GM23338 (cell line): ENCODE data around the gene ZFP69. TPM values are rescaled to one million over a fixed set of nuclear protein-coding genes. Genes with fewer than 3 reads are reported as not detected.

Source experiments
- ATAC-seq: fragments of 200-7000 bp; cut with Tn5 transposase; 3 replicates; pipeline ENCODE4 v1.9.1; 2020
- DNase-seq: peaks from one replicate; pipeline ENCODE4 v3.0.0-alpha.2; 2015; ENCODE audit warnings: low spot score
- H2AFZ ChIP-seq: fragments of 200-600 bp; sonication (generic); 2 replicates; pipeline ENCODE4 v1.8.0; 2016; ENCODE audit warnings: antibody characterized with exemption, mild to moderate bottlenecking, moderate library complexity
- H3F3A ChIP-seq: fragments of 200-600 bp; sonication (generic); replicated peaks from 2 replicates; pipeline ENCODE4 v1.8.0; 2017; ENCODE audit warnings: antibody characterized with exemption, mixed run types, low read depth
- H3K27ac ChIP-seq: fragments of 200-600 bp; sonication (generic); 2 replicates; pipeline ENCODE4 v1.6.1; 2016; ENCODE audit warnings: low read depth
- H3K27me3 ChIP-seq: fragments of 200-600 bp; sonication (generic); 2 replicates; pipeline ENCODE4 v1.8.0; 2016; ENCODE audit warnings: mild to moderate bottlenecking, mixed run types, moderate library complexity; ENCODE audit not compliant: insufficient read depth
- H3K36me3 ChIP-seq: fragments of 200-600 bp; sonication (generic); 2 replicates; pipeline ENCODE4 v1.8.0; 2016; ENCODE audit warnings: mild to moderate bottlenecking; ENCODE audit not compliant: insufficient read depth
- H3K4me1 ChIP-seq: fragments of 200-600 bp; sonication (generic); 2 replicates; pipeline ENCODE4 v1.8.0; 2016; ENCODE audit warnings: mild to moderate bottlenecking, moderate library complexity; ENCODE audit not compliant: insufficient read depth
- H3K4me2 ChIP-seq: fragments of 200-600 bp; sonication (generic); 2 replicates; pipeline ENCODE4 v1.7.1; 2017; ENCODE audit warnings: mixed run types
- H3K4me3 ChIP-seq: fragments of 200-600 bp; sonication (generic); 2 replicates; pipeline ENCODE4 v1.6.1; 2016; ENCODE audit warnings: mixed run types
- H3K79me2 ChIP-seq: fragments of 200-600 bp; sonication (generic); replicated peaks from 2 replicates; pipeline ENCODE4 v1.8.0; 2017; ENCODE audit warnings: mild to moderate bottlenecking; ENCODE audit not compliant: insufficient read depth
- H3K9me2 ChIP-seq: fragments of 200-600 bp; sonication (generic); 2 replicates; pipeline ENCODE4 v1.8.0; 2017; ENCODE audit not compliant: insufficient read depth
- H4K20me1 ChIP-seq: fragments of 200-600 bp; sonication (generic); replicated peaks from 2 replicates; pipeline ENCODE4 v1.8.0; 2017; ENCODE audit warnings: mild to moderate bottlenecking; ENCODE audit not compliant: insufficient read depth
- H3K27ac Mint-ChIP-seq: 2 replicates; pipeline ENCODE4 v1.8.0; 2020; ENCODE audit warnings: inconsistent platforms, mild to moderate bottlenecking, moderate library complexity, mixed read lengths
- H3K27me3 Mint-ChIP-seq: 3 replicates; pipeline ENCODE4 v1.8.0; 2022; ENCODE audit warnings: low read depth, mild to moderate bottlenecking, moderate library complexity, mixed read lengths, inconsistent platforms; ENCODE audit not compliant: insufficient read depth, poor library complexity
- H3K36me3 Mint-ChIP-seq: 3 replicates; pipeline ENCODE4 v1.8.0; 2021; ENCODE audit warnings: low read depth, mild to moderate bottlenecking, inconsistent platforms, moderate library complexity, mixed read lengths
- H3K4me1 Mint-ChIP-seq: 3 replicates; pipeline ENCODE4 v1.8.0; 2020; ENCODE audit warnings: mild to moderate bottlenecking, inconsistent platforms, mixed read lengths
- H3K4me3 Mint-ChIP-seq: 3 replicates; pipeline ENCODE4 v1.8.0; 2021; ENCODE audit warnings: moderate library complexity, mild to moderate bottlenecking, inconsistent platforms, mixed read lengths
- H3K9me3 Mint-ChIP-seq: 3 replicates; pipeline ENCODE4 v1.8.0; 2020; ENCODE audit warnings: moderate library complexity, mild to moderate bottlenecking, inconsistent platforms, mixed read lengths
- ETS1 ChIP-seq: IDR thresholded peaks from 2 replicates; pipeline ENCODE4 v1.6.1; 2016; ENCODE audit warnings: antibody characterized with exemption
- JUNB ChIP-seq: IDR thresholded peaks from one replicate; pipeline ENCODE4 v1.6.1; 2016; ENCODE audit warnings: antibody characterized with exemption; ENCODE audit not compliant: unreplicated experiment
- NANOG ChIP-seq: IDR thresholded peaks from 2 replicates; pipeline ENCODE4 v1.6.1; 2016; ENCODE audit warnings: antibody characterized with exemption, borderline replicate concordance
- POLR2AphosphoS5 ChIP-seq: IDR thresholded peaks from 2 replicates; pipeline ENCODE4 v1.6.1; 2016; ENCODE audit warnings: antibody characterized with exemption, low read depth
- ZNF462 ChIP-seq: fragments of 250-450 bp; sonication (Bioruptor Pico); IDR thresholded peaks from 2 replicates; pipeline ENCODE4 v1.5.0; 2020; ENCODE audit warnings: mild to moderate bottlenecking, moderate library complexity
- polyA plus RNA-seq: library from polyadenylated mRNA; unstranded; fragments of >200 nt; fragmentation: Nextera tagmentation; extraction: Ambion mirVana; gene quantifications from 2 replicates; pipeline ENCODE4 v1.2.1, GENCODE V29; 2016
- total RNA-seq: library from RNA; depleted of rRNA; stranded (reverse); fragments of >200 nt; shearing (Covaris generic); gene quantifications from 2 replicates; pipeline ENCODE4 v1.2.3, GENCODE V29; 2014

ZFP69 gene
- total and polyA plus RNA-seq, 2 experiments from 2014 or later = 4.6 to 5.1 TPM

- peaks cover 64% of the 10 kb centered on the region for H3K36me3 Mint-ChIP-seq
- no peaks in the 10 kb centered on the region for H3F3A ChIP-seq
- H3K4me1 Mint-ChIP-seq = no peaks in the 10 kb centered on the region
- H3K79me2 ChIP-seq = no peaks in the 10 kb centered on the region
- no peaks in the 10 kb centered on the region for H4K20me1 ChIP-seq
- no peak overlapping the region for H3K4me3 Mint-ChIP-seq
- peaks cover 95% of the 10 kb centered on the region for H3K9me3 Mint-ChIP-seq
- no peak overlapping the region for H3K4me2 ChIP-seq
- no peak overlapping the region for H3K27ac ChIP-seq
- no peak overlapping the region for H2AFZ ChIP-seq
- TF ChIP-seq ETS1 (no peak), POLR2AphosphoS5 (no peak), NANOG (no peak), ZNF462 (no peak)
- ATAC-seq (no peak), DNase-seq (no peak)
- no peaks in the 10 kb centered on the region for H3K9me2 ChIP-seq
- no peak overlapping the region for H3K4me3 ChIP-seq
- peaks cover 29% of the 10 kb centered on the region; the same call in 1 of the 2 replicates for H3K36me3 ChIP-seq
- no peak overlapping the region for H3K27ac Mint-ChIP-seq
- peaks cover 8% of the 10 kb centered on the region for H3K27me3 Mint-ChIP-seq
- no peaks in the 10 kb centered on the region for H3K27me3 ChIP-seq
- no peaks in the 10 kb centered on the region for H3K4me1 ChIP-seq
These were observed 7.8 kb upstream of the ZFP69 start for GRCh38 chr1:40469327-40469726.

GRCh38 chr1:40475268-40475667 is 1.8 kb upstream of the ZFP69 start:
- Mint-ChIP-seq H3K9me3 (peaks cover 60% of the 10 kb centered on the region), H3K27me3 (peaks cover 12% of the 10 kb centered on the region), H3K36me3 (peaks cover 18% of the 10 kb centered on the region), H3K27ac (no peak overlapping the region), H3K4me1 (peaks cover 15% of the 10 kb centered on the region), H3K4me3 (no peak overlapping the region)
- H3K79me2 ChIP-seq = no peaks in the 10 kb centered on the region
- no peaks in the 10 kb centered on the region for H3K9me2 ChIP-seq
- H3K27me3 ChIP-seq = 0 out of 2 replicates have a peak, but pooled peaks cover 8% of the 10 kb centered on the region
- H3F3A ChIP-seq = no peaks in the 10 kb centered on the region
- H3K4me1 ChIP-seq = no peaks in the 10 kb centered on the region; the same call in 1 of the 2 replicates
- H4K20me1 ChIP-seq = peaks cover 4% of the 10 kb centered on the region; the same call in 1 of the 2 replicates
- no peak overlapping the region for H2AFZ ChIP-seq
- no peak overlapping the region for H3K4me2 ChIP-seq
- H3K4me3 ChIP-seq = no peak overlapping the region
- ATAC-seq (no peak), DNase-seq (no peak)
- TF ChIP-seq JUNB (no peak), ETS1 (no peak)
- no peak overlapping the region for H3K27ac ChIP-seq
- no peaks in the 10 kb centered on the region for H3K36me3 ChIP-seq
